D341Med (cell line): Measurements from ENCODE around the gene DGAT2.
"Not testable (repeated sequence)": the region's sequence is repeated elsewhere in the genome, so short reads cannot be mapped to it uniquely, and the experiment has no call there.

Source experiments
- DNase-seq: peaks from one replicate; pipeline ENCODE4 v3.0.0; 2012; ENCODE audit warnings: low spot score

DGAT2 gene, protein sequence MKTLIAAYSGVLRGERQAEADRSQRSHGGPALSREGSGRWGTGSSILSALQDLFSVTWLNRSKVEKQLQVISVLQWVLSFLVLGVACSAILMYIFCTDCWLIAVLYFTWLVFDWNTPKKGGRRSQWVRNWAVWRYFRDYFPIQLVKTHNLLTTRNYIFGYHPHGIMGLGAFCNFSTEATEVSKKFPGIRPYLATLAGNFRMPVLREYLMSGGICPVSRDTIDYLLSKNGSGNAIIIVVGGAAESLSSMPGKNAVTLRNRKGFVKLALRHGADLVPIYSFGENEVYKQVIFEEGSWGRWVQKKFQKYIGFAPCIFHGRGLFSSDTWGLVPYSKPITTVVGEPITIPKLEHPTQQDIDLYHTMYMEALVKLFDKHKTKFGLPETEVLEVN

DNA sequence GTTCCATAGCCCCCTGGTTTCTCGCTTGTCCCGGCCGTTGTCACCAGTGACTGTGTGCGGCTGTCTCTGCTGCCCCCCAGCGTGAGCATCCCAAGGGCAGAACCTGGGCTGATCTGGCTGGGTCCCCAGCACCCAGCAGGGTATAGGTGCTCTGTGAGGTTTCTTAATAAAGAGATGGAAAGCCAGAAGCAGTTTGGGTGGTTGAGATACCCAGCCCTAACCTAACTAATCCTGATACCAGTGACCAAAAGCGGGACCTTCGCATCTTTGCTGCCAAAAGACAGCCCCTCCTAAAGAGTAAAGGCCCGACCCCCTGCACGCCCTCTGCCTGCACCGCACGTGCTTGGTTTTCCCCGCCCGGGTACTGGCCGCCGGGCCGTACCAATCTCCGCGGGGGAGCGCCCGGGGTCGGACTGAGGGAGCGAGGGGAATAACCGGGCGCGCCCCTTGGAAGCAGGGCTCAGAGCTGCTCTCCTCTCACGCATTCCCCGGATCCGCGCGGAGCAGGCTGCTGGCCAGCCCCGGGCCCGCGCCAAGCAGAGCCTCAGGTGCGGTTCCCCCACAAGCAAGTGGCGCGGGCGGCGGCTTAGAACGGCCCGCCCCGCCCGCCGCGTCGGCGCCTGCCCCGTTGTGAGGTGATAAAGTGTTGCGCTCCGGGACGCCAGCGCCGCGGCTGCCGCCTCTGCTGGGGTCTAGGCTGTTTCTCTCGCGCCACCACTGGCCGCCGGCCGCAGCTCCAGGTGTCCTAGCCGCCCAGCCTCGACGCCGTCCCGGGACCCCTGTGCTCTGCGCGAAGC, at the start of gene DGAT2:
TSS of gene DGAT2 (plus strand) at position 667 of the 797 bp plus-strand sequence. CDS start 214 bp downstream, outside the sequence.
- peak; percentile 90 for DNase-seq

DNA sequence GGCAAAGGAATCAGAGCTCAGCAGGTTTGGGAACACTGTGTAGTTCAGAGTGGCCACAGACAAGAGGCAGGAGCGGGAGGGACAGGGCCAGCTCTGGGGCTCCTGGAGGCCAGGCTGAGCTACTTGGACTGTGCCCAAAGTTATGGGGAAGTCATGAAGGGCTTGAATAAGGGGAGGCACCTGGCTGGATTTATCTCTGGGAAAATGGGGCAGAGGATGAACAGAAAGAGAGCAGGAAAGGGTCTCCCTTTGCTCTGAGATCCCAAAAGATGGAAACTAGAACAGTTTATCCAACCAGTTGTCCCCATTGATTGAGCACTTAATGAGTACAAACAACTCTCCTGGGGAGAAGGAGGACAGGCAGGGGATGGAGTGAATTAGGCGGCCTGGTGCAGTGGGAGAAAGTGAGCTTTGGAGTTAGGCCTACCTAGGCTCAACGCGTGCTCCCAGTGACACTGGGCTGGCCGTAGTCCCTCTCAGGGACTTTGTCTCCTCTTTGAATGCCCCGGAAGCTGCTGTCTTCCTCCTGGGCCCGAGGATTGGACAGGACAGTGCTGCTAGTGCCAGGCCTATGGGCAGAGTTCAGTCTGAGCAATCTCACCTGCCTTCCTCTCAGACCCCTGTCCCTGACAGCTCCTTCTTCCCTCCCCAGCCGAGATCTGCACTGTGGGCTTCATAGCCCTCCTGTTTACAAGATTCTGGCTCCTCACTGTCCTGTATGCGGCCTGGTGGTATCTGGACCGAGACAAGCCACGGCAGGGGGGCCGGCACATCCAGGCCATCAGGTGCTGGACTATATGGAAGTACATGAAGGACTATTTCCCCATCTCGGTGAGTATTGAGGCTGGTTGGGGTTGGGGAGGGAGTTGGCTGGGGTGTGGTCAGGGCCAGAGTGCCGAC, 49.0 kb upstream of the DGAT2 start:
- no peak for DNase-seq

DNA sequence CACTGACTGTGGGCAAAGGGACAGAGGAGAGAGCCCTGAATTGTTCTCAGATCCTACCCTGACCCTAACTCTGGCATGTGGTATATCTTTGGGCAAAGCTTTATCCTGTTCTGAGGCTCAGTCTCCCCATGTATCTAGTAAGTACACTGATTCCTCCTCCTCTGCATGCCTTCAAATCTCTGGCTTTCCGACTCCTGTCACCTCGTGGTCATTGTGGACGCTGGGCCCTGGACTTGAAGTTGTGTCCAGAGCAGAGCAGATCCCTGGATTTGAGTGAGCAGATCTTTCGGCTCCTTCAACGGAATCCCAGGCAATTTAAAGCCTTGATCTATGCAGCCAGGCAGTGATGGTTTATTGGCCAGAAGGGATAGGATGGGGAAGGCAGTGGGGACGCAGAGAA, 47.9 kb upstream of the DGAT2 start:
- DNase-seq, result no peak

- no peak for DNase-seq
These were observed 46.5 kb upstream of the DGAT2 start for GRCh38 chr11:75721852-75722668.

DNA sequence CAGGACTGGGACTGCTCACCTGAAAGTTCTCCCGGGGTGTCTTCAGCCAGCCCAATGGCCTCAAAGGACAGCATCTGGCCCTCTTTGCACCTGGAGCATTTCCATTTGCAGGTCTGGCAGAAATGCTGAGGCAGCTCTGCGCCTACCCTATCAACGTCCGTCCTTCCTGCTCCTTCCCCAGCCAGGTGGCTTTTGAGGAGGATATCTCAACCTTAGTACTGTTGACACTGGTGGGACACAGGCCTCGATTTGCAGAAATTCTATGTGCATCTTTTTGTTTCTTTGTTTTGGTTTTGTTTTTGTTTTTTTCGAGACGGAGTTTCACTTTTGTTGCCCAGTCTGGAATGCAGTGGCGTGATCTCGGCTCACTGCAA, 45.9 kb upstream of the DGAT2 start:
- DNase-seq, result no peak

GRCh38 chr11:75725547-75726320, 42.8 kb upstream of the DGAT2 start:
- DNase-seq, result no peak

- no peak for DNase-seq
These were observed 39.6 kb upstream of the DGAT2 start for GRCh38 chr11:75728992-75729391.

DNA sequence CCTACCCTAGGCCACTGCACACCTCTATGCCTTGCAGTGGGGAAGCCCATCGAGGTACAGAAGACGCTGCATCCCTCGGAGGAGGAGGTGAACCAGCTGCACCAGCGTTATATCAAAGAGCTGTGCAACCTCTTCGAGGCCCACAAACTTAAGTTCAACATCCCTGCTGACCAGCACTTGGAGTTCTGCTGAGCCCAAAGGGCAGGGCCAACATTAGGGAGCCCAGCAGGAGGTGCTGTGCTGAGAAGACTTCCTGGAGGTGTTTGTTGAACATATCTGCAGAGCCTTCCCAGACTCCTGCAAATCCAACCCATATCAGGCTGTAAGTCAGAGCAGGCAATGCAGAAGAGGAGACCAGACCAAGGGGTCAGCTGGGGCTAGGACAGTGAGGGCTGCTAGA, 37.5 kb upstream of the DGAT2 start:
- DNase-seq, result no peak

DNA sequence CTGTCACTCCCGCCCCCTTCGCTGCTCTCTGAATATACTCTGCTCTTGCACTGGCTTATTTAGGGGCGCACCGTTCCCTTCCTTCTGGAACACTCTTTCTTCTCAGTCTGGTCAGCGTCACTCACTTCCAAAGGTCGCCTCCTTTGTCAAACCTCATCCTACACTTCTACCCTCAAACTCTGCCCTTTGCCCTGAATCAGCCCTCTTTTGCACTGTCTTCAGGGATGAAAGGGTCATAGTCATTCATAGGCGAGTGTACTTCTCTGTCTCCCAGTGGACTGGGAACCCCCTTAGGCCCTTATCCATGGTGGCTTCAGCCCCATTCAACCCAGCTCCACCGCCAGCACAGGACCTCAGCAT, 35.5 kb upstream of the DGAT2 start:
- no peak for DNase-seq

GRCh38 chr11:75733431-75734107, 35.0 kb upstream of the DGAT2 start:
- no peak for DNase-seq

DNA sequence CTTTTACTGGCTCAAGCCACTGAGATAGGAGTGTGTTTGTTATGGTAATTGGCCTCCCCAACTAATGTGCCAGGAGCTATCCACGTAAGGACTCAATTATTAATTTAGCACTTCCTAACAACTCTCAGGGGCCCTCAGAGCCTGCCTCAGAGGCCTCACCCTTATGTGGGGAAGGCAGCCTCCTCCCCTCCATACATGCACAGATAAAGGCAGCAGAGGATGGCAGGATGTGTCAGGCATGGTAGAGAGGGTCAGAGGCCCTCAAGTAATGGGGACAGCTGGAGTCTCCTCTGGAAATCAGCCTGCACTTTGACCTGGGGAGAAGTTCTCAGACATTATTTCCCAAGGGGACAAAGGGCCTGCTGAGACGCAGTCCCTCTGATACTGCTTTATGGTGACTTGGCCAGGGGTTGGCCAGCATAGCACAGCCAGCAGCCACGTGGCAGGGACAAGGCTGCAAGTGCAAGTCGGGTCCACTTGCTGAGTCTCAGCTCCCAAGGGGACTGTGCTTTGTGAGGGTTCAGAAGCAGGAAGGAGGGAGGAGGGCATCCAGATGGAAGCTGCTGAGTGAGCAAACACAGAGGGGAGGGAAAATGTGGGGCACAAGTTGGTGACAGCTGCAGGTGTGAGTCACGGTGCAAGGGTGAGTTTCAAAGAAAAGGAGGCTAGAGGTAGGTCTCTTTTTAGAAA, 33.9 kb upstream of the DGAT2 start:
- DNase-seq, result no peak

GRCh38 chr11:75735181-75735845, 33.3 kb upstream of the DGAT2 start:
- no peak for DNase-seq

DNA sequence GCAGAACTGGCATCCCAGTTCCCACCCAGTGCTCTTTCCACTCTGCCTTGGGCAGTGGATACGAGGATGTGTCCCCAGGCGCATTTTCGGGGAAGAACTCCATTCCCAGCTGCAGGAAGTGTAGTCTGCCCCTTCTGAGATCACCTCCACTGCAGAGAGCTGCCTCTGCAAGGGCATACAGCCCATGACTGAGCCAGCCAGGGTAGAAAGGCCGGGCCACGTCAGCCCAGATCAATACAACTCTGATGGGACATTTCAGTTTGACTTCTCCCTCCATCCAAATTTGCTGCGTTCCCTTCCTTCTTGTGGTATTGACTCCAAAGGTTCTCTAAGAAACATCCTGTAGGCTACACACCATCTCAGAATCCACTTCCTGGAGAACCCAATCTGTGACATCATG, 31.3 kb upstream of the DGAT2 start:
- DNase-seq, result no peak

DNA sequence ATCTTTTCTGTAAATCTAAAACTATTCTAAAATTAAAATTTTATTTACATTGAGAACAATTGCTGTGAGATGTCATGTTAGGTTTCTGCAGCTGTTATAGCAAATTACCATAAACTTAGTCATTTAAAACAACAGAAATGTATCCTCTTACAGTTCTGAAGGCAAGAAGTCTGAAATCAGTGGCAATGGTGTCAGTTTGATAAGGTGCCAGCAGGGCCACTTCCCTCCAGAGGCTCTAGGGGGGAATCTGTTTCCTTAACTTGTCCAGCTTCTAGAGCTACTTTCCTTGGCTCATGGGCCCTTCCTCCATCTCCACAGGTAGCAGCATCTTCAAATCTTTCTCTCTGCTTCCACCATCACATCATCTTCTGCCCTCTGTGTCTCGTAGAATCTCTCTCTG, 27.9 kb upstream of the DGAT2 start:
- DNase-seq, result no peak

DNA sequence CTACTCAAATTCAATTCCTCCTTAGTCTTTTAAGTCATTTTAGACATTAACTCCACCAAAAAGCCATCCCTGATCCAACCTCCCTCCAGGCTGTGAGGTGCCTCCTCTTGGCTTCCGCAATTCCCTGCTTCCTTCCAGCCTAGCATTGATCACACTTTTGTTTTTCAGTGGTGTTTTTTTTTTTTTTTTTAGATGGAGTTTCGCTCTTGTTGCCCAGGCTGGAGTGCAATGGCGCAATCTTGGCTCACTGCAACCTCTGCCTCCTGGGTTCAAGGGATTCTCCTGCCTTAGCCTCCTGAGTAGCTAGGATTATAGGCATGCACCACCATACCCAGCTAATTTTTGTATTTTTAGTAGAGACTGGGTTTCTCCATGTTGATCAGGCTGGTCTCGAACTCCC, 25.4 kb upstream of the DGAT2 start:
- DNase-seq, result not testable (repeated sequence)

DNA sequence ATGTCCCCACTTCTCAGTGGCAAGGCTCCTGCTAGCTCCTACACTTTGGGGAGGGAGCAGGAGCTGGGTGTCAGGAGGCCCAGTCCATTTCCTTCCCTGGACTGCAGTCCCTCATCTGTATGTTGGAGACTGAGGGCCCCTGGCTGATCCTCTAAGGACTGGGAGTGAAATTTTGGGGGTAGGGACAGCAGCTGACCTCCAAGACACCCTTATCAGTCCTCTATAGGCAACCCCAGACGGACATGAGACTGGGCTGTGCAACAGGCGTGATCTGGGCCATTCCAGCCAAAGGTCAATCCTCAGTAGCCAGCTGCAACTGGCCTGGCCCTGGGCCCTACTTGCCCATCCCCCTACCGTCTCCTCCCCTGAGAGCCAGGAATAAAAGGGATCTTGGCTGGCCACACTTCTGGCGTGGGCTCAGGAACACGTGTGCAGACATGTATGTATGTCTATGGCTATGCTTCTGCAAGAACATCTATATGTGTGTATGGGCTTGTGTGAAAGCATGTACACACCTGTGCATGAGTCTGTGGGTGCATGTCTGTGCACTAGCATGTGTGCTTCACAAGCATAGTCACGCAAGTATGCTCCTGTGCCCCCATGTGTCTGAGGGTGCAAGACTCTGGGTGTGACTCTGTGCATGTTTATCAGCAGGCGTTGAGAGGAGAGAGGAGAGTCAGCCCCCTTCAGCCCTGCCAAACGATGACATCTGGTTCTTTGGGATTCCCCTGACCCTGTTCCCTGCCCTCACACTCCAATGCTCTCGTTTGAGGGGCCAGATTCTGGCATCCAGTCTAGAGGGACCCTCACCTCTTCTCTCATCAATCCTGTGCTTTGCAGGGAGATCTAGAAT, 24.6 kb upstream of the DGAT2 start:
- DNase-seq, result no peak

- DNase-seq, result no peak
These were observed 22.8 kb upstream of the DGAT2 start for GRCh38 chr11:75745807-75746206.

DNA sequence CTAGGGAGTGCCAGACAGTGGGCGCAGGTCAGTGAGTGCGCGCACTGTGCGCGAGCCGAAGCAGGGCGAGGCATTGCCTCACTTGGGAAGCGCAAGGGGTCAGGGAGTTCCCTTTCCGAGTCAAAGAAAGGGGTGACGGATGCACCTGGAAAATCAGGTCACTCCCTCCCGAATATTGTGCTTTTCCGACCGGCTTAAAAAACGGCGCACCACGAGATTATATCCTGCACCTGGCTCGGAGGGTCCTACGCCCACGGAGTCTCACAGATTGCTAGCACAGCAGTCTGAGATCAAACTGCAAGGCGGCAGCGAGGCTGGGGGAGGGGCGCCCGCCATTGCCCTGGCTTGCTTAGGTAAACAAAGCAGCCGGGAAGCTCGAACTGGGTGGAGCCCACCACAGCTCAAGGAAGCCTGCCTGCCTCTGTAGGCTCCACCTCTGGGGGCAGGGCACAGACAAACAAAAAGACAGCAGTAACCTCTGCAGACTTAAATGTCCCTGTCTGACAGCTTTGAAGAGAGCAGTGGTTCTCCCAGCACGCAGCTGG, 19.8 kb upstream of the DGAT2 start:
- not testable (repeated sequence) for DNase-seq
